Measurements from ENCODE around the gene RNASEL.
A peak's percentile ranks its signal among the peaks of the same experiment; 100 is the strongest.

The RNASEL gene

DNA sequence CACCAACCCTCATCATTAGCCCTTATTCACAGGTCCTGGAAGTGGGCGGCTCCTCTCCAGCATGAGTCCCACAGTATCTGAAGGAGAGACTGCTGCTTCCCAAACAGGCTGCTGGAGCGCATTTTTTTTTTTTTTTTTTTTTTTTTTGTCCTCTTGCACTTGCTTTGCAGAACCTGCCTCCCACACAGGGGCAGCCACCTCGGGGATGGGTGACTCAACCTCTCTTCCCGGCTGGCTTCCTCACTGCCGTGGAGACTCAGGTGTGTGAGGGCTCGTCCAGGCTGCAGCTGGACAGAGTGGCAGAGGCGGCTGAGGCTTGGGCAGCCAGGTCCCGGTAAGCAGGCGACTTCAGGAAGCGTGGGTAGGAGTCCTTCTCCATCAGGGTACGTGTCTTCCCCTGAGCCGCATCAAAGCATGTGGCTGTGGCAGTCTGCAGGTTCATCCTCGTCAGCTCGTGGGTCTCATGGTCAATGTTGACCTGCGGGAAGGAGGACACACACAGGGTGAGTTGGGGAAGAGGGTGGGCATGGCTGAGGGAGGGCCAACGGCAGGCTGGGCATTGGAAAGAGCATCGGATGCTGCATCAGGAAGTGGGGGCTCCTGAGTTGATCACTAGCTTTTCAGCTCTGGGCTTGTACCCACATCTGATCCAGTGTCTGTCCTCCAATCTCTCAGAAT lies 11.1 kb upstream of the RNASEL start:
- ATAC-seq (no peak), DNase-seq (no peak)

DNA sequence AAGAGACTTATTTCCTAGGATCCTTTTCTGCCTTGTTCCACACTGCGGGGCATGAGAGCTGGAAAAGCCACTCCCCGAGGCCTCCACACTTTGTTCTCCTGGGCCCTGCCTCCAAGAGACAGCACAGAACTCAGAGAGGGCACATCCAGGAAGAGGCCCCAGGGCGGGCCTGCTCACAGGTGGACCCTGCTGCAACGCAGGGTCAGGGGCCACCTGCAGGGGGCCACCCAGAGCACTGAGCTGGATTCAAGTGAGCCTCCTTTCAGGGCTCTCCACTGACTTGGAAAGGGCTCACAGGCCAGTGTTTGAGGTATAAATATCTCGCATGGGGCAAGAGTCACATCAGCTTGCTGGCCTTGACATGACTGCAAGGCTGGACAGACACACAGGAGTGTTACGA lies 10.3 kb upstream of the RNASEL start:
- ATAC-seq: no peak
- DNase-seq: peak; percentile 50

- ATAC-seq (no peak), DNase-seq (no peak)
These were observed 9.2 kb upstream of the RNASEL start for GRCh38 chr1:182598296-182598695.

GRCh38 chr1:182596934-182597333 lies 7.9 kb upstream of the RNASEL start:
- ATAC-seq (no peak), DNase-seq (no peak)

- peak; percentile 58 for ATAC-seq
- DNase-seq: peak; percentile 79
These were observed 6.7 kb upstream of the RNASEL start for GRCh38 chr1:182595641-182596240.

GRCh38 chr1:182589931-182590330 lies 875 bp upstream of the RNASEL start:
- DNase-seq: no peak
- no peak for ATAC-seq

DNA sequence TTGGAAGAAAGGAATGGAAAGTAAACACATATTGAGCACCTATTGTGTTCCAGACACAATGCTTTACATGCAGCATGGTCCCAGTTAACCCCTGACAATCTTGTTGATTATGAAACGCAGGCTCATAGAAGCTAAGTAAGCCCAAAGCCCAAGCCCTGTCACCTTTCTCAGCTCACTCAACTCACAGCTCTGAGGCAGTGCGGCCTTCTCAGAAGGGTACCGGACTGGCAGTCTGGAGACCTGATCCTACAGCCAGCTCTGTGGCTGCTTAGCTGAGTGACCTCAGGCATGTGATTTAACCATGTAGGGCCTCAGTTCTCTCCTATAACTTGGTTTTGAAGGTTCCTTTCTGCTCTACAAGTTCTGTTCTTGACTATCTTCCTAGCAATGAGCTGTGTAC lies 464 bp upstream of the RNASEL start:
- DNase-seq (no peak), ATAC-seq (no peak)

DNA sequence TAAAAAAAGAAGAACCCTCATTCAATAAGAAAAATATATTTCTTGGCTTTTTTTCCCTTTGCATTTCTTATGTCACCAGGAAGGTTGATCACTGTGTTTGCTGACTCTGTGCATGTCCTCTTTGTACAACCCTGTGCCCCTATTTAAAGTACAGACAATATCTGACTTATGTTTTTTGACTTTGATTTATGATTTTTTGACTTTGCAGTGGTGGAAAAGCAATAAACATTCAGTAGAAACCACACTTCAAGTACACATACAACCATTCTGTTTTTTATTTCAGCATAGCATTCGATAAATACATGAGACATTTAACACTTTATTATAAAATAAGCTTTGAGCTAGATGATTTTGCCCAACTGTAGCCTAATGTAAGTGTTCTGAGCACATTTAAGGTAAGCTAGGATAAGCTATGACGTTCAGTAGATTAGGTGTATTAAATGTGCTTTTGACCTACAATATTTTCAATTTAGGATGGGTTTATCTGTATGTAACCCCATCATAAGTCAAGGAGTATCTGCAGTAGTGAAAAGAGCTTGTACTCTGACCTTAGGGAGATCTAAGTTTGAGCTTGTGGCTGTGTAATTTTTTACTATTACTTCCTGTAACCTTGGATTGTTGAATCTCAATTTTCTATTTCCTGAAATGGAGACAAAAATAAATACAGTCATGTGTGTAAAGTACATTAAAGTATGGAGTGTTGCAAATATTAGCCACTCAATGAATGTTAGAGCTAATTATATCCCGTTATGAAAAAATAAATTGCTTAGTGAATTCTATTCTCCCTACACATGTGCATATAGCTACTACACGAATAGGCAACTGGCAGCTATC lies 1.2 kb downstream of the RNASEL start:
- DNase-seq (no peak), ATAC-seq (no peak)

DNA sequence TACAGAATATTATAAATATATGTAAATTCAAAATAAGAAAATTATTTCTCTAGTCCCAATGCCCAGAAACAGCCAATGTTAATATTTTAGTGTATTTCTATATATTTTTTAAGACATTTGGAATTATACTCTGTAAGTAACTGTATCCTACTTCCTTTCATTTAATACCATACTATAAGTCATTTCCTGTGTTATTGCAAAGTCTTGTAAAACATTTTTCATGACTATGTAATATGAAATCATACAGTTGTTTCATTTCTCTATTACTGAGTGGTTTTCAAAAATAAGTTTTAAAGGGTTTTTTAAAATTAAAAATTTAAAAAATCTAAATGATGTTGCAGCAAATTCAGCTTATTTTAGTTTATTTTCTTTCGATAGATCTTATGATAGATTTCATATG lies 2.0 kb downstream of the RNASEL start:
- ATAC-seq (no peak), DNase-seq (no peak)

DNA sequence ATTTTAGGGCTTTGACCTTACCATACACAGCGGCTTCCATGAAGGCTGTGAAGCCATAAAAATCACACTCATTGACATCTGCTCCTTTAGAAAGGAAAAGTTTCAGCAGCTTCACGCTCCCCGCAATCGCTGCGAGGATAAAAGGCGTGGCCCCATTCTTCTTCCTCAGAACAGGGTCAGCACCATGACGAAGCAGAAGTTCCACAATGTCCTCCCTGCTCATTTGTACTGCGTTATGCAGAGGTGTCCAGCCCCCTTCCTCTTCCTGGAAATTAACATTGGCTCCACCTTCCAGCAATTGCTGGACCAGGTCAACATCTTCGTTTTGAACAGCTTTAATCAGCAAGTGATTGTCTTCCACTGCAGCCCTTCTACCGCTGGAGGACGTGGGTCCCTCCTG lies 2.7 kb downstream of the RNASEL start:
- DNase-seq (no peak), ATAC-seq (no peak)

DNA sequence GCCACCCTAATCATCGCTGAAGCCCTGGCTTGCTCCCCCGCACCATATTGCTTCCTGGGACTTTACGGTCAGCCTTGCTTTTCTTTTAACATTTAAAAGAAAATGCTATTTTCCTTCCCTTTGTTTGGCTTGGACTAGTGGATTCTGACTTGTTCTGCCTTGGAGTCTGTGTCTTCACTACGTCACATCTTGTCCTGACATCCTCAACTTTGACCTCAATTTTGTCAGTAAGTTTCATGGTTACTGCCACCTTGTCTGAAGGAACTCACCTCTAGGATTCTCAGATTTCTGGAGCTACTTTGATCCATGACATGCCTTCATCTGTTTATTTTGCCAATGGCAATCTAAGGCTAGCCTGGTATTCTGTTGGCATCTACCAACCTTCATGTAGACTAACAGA lies 4.3 kb downstream of the RNASEL start:
- no peak for DNase-seq
- ATAC-seq: no peak

- DNase-seq (no peak), ATAC-seq (no peak)
These were observed 8.3 kb downstream of the RNASEL start for GRCh38 chr1:182580736-182581135.

DNA sequence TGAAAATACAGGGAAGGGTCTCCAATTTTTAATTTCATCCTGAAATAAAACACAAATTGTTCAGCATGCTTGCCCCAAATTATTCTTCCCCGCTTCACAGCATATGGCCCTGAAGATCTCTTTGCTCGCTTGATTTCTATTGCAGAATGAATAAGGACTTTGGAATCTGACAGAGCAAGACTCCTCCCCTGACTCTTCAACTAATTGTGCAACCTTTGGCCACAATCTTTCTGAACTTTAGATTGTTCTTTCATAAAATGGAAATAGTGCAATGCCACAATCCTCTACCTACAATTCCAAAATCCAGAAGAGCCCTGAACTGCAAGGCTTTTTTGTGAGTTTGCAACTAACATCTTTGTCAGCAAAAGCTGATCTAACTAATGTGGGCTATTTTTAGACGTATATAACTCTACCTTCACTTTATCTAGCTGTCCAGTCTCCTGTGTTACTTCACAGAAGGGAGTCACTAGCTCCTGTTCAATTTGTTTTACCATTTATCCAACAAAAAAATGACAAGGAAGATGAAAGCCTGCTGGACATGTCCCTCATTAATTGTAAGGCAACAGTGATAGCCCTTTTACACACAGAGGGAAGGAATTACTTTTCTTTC lies 13.4 kb downstream of the RNASEL start:
- DNase-seq: no peak
- ATAC-seq: no peak

- DNase-seq: no peak
- no peak for ATAC-seq
These were observed 14.9 kb downstream of the RNASEL start for GRCh38 chr1:182574156-182574555.

DNA sequence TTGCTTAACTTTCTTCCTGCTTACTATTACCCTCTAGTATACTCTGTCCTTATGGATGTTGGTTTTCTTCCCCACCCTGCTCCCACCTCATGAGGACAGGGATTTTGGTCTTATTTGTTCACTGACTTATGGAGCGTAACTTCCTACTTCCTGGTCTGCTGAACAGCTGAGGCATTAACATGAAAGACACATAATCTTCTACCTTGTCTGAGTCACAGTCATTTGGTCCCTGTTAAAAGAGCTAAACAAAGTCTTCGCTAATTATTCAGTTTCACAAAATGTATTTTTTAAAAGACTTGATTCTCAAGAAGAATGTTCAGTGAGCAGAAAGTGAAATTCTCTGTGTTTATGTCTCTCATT lies 18.5 kb downstream of the RNASEL start:
- ATAC-seq: no peak
- DNase-seq: no peak

DNA sequence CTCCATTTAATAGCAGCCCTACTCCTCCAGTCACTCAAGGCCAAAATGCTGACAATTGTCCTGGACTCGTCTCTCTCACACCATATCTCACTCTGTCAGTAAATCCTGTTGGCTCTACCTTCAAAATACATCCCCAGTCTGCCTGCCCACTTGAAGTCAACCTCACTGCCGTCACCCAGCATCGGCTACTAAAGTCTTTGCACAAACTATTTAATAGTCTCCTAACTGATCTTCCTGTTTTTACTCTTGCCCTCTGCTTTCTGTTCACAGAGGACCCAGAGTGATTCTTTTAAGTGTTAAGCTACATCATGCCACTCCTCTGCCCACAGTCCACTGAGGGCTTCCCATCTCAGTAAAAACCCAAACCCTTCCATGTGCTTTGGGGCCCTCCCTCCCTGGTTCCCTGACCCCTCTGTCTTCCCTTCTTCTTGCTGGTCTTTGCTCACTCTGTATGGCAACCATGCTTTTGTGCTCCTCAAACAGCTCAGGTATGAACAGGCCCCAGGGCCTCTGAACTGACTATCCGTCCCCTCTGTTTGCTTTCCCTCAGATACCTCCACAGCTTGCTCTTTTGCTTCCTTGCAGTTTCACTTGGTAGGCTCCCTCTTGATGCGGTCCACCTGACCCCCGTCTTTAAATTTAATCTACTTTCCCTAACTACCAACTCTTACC lies 19.0 kb downstream of the RNASEL start:
- no peak for DNase-seq
- ATAC-seq: no peak

DNA sequence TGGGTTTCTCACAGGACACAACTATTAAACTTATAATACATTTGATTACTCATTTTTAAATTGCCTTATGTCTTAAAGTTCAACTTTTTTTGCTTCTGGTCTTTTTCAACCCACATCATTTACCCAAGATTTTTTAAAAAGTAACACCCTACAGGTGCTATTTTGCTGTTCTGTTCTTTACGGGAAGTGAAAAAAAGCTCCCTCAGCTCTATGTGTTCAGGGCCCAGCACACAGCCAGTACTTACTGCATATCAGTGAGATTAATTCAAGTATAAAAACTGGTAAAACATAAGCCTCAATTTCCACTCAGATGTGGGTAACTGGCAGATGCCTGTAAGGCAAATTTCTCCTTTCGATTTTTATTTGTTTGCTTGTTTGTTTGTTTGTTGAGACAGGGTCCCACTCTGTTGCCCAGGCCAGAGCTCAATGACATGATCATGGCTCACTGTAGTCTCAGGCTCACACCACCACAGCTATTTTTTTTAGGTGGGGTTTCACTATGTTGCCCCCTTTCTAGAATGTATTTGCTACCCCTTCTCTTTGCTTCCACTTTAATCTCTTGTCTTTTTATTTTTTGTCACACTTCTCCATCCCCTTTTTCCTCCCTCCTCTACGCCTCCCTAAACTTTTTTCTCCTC lies 20.3 kb downstream of the RNASEL start:
- DNase-seq (no peak), ATAC-seq (no peak)

GRCh38 chr1:182567629-182568028 lies 21.4 kb downstream of the RNASEL start:
- no peak for DNase-seq
- ATAC-seq: no peak

DNA sequence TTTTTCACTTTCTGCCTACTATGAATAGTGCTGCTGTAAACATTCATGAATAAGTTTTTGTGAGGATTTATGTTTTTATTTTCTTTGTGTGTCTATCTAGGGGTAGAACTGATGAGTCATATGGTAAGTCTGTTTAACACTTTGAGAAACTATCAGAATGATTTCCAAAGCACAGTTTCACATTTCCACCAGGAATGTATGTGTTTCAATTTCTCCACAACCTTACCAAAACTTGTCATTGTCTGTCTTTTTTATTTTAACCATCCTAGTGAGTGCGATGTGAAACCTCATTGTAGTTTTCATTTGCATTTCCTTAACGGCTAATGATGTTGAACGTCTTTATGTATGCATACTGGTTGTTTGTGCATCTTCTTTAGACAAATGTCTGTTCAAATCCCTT lies 23.5 kb downstream of the RNASEL start:
- DNase-seq: no peak
- no peak for ATAC-seq

DNA sequence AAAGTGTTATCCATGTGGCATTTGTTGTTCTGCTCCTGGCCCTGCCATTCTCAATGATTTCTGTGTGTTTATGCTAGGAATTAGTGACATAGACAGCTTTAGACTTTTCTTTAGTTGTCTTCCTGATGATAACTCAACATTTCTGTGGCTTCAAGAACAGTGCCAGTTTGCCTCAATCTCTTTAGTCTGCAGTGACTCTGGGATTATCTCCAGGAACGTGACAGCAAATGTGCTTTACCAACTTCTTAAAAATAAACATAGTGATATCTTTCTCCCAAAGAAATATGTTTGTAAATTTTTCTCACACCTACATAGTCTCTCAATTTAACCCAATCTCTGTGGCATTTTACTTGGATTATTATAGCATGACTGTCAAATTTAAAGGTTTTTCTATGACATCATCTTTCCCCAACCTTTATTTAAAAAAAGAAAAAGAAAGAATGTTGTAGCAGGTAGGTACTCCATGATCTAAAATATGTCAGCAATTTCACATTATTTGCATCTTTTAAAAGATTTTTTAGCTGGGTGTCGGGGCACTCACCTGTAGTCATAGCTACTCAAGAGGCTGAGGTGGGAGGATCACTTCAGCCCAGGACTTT lies 24.6 kb downstream of the RNASEL start:
- no peak for ATAC-seq
- DNase-seq: no peak

- DNase-seq: no peak
- no peak for ATAC-seq
These were observed 26.0 kb downstream of the RNASEL start for GRCh38 chr1:182563095-182563494.

- DNase-seq: no peak
- peak; percentile 19 for ATAC-seq
These were observed 27.6 kb downstream of the RNASEL start for GRCh38 chr1:182561456-182561855.
